Posterior cingulate gyrus (tissue), 11 donors: Measurements from ENCODE around the gene MNX1.

Experiments used
- DNase-seq, 10 donors: peaks; one replicate each; pipeline versions ENCODE4 v3.0.0 to v3.0.0-alpha.2; 2020 to 2021; ENCODE audit warnings: mixed read lengths in 3 of 10
- intact Hi-C: fragments of 100-400 bp; cut with DNase I; formaldehyde crosslinking; loops from one replicate; pipeline ENCODE4 v1.15.1; 2023

Gene MNX1

GRCh38 chr7:156985101-156985992 lies 25.1 kb downstream of the MNX1 start:
- intact Hi-C loops, result no loop called here
- DNase-seq, result peak in 3 of 10 donors; percentile 50 to 76 (median 69)

GRCh38 chr7:156984174-156984891 lies 26.1 kb downstream of the MNX1 start:
- intact Hi-C loops, result no loop called here
- DNase-seq, result peak in 3 of 10 donors; percentile 8 to 72 (median 15)

- intact Hi-C loops, result no loop called here
- DNase-seq, result peak in 1 of 10 donors; percentile 4
Observed at GRCh38 chr7:156979711-156980110, 30.8 kb downstream of the MNX1 start.

- no peak for DNase-seq
- intact Hi-C loops, result no loop called here
Observed at GRCh38 chr7:156979007-156979606, 31.4 kb downstream of the MNX1 start.

- DNase-seq, result no peak
- intact Hi-C loops, result no loop called here
Observed at GRCh38 chr7:156975620-156976019, 34.8 kb downstream of the MNX1 start.

GRCh38 chr7:156969972-156970420 lies 40.5 kb downstream of the MNX1 start:
- no peak for DNase-seq
- intact Hi-C loops, result loop anchor here (10.0 kb wide), 1 partner anchor 305 kb away; no protein-coding TSS in a partner anchor

GRCh38 chr7:156968183-156968582 lies 42.3 kb downstream of the MNX1 start:
- no peak for DNase-seq
- intact Hi-C loops, result loop anchor here (10.0 kb wide), 1 partner anchor 307 kb away; no protein-coding TSS in a partner anchor

- intact Hi-C loops, result loop anchor here (10.0 kb wide), 1 partner anchor 308 kb away; no protein-coding TSS in a partner anchor
- DNase-seq, result no peak
Observed at GRCh38 chr7:156966387-156966786, 44.1 kb downstream of the MNX1 start.

GRCh38 chr7:156964971-156965370 lies 45.5 kb downstream of the MNX1 start:
- intact Hi-C loops, result loop anchor here (10.0 kb wide), 1 partner anchor 310 kb away; no protein-coding TSS in a partner anchor
- no peak for DNase-seq

GRCh38 chr7:156963472-156963871 lies 47.0 kb downstream of the MNX1 start:
- no peak for DNase-seq
- intact Hi-C loops, result loop anchor here (10.0 kb wide), 1 partner anchor 311 kb away; no protein-coding TSS in a partner anchor

GRCh38 chr7:156962897-156963296 lies 47.6 kb downstream of the MNX1 start:
- intact Hi-C loops, result loop anchor here (10.0 kb wide), 1 partner anchor 312 kb away; no protein-coding TSS in a partner anchor
- no peak for DNase-seq

GRCh38 chr7:156962145-156962544 lies 48.3 kb downstream of the MNX1 start:
- intact Hi-C loops, result loop anchor here (10.0 kb wide), 1 partner anchor 313 kb away; no protein-coding TSS in a partner anchor
- peak in 1 of 10 donors; percentile 42 for DNase-seq

GRCh38 chr7:156956727-156957126 lies 53.7 kb downstream of the MNX1 start:
- intact Hi-C loops, result no loop called here

GRCh38 chr7:156954941-156955340 lies 55.5 kb downstream of the MNX1 start:
- intact Hi-C loops, result no loop called here
- DNase-seq, result no peak

More at GRCh38 chr7:156956727-156957126, 53.7 kb downstream of the MNX1 start:
- DNase-seq, result no peak
